ENCODE results near the gene ATG16L2.

The ATG16L2 gene

DNA sequence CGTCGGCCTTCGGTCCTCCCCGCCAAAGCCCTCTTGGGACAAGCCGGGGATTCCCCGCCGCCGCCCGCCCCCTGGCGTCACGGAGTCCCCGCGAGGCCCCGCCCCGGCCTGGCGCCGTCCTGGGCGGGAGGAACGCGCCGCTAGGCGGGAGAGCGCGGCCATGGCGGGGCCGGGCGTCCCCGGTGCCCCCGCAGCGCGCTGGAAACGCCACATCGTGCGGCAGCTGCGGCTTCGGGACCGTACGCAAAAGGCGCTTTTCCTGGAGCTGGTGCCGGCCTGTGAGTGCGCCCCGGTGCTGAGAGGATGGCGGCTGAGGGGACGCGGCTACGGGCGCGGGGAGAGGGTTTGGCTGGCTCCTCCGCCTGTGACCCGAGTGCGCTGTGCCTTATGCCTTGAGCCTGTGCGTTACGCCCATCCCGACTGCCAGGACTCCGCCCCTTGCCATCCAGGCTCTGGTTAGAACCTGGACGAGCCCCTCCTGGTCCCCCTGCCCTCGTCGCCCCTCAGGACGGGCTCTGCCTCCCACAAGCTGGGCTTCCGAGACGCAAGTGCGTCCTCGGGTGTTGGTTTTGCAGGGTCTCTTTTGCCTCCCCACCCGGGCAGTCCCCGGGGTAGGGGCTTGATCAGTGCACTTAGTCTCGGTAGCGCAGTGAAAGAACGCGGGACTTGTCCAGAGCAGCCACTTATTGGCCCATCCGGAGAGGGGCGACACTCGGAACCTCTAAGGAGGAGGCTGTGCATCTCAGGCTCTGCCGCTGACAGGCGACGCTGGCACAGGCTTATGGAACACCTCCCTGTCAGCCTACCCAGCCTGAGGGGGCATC, at the start of gene ATG16L2:
TSS of gene ATG16L2 (plus strand) at position 126 of the 824 bp plus-strand sequence. CDS start at position 161, 35 bp downstream.
- peak; percentile 86 for ATAC-seq
- TF ChIP-seq CSDC2 (CRISPR knock-in tag; IDR thresholded peaks at IDR 0.05) (no peak), ZNF70 (CRISPR knock-in tag; IDR thresholded peaks at IDR 0.05) (no peak), TCF4 (CRISPR knock-in tag; IDR thresholded peaks at IDR 0.05; ENCODE audit: borderline replicate concordance) (no peak), ZC3H10 (CRISPR knock-in tag; IDR thresholded peaks at IDR 0.05) (no peak), ZNF565 (CRISPR knock-in tag; conservative IDR thresholded peaks at IDR 0.05; ENCODE audit: low read depth) (no peak), ARNTL (CRISPR knock-in tag; IDR thresholded peaks at IDR 0.05; ENCODE audit: borderline replicate concordance, low read depth) (no peak), SNAI2 (CRISPR knock-in tag; IDR thresholded peaks at IDR 0.05) (no peak), ESRRG (CRISPR knock-in tag; IDR thresholded peaks at IDR 0.05) (no peak), BACH2 (CRISPR knock-in tag; IDR thresholded peaks at IDR 0.05; ENCODE audit: borderline replicate concordance) (no peak), GLIS3 (CRISPR knock-in tag; IDR thresholded peaks at IDR 0.05) (no peak), ZNF8 (CRISPR knock-in tag; IDR thresholded peaks at IDR 0.05) (no peak), RARB (CRISPR knock-in tag; IDR thresholded peaks at IDR 0.05) (no peak), ISL1 (CRISPR knock-in tag; IDR thresholded peaks at IDR 0.05) (no peak)
- TF ChIP-seq, protein P1, sequence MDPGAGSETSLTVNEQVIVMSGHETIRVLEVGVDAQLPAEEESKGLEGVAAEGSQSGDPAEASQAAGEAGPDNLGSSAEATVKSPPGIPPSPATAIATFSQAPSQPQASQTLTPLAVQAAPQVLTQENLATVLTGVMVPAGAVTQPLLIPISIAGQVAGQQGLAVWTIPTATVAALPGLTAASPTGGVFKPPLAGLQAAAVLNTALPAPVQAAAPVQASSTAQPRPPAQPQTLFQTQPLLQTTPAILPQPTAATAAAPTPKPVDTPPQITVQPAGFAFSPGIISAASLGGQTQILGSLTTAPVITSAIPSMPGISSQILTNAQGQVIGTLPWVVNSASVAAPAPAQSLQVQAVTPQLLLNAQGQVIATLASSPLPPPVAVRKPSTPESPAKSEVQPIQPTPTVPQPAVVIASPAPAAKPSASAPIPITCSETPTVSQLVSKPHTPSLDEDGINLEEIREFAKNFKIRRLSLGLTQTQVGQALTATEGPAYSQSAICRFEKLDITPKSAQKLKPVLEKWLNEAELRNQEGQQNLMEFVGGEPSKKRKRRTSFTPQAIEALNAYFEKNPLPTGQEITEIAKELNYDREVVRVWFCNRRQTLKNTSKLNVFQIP (CRISPR knock-in tag; IDR thresholded peaks at IDR 0.05; ENCODE audit: borderline replicate concordance, low read depth): no peak
- TF ChIP-seq, protein P2, sequence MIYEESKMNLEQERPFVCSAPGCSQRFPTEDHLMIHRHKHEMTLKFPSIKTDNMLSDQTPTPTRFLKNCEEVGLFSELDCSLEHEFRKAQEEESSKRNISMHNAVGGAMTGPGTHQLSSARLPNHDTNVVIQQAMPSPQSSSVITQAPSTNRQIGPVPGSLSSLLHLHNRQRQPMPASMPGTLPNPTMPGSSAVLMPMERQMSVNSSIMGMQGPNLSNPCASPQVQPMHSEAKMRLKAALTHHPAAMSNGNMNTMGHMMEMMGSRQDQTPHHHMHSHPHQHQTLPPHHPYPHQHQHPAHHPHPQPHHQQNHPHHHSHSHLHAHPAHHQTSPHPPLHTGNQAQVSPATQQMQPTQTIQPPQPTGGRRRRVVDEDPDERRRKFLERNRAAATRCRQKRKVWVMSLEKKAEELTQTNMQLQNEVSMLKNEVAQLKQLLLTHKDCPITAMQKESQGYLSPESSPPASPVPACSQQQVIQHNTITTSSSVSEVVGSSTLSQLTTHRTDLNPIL (CRISPR knock-in tag; IDR thresholded peaks at IDR 0.05; ENCODE audit: low read depth): no peak
- TF ChIP-seq, protein P3, sequence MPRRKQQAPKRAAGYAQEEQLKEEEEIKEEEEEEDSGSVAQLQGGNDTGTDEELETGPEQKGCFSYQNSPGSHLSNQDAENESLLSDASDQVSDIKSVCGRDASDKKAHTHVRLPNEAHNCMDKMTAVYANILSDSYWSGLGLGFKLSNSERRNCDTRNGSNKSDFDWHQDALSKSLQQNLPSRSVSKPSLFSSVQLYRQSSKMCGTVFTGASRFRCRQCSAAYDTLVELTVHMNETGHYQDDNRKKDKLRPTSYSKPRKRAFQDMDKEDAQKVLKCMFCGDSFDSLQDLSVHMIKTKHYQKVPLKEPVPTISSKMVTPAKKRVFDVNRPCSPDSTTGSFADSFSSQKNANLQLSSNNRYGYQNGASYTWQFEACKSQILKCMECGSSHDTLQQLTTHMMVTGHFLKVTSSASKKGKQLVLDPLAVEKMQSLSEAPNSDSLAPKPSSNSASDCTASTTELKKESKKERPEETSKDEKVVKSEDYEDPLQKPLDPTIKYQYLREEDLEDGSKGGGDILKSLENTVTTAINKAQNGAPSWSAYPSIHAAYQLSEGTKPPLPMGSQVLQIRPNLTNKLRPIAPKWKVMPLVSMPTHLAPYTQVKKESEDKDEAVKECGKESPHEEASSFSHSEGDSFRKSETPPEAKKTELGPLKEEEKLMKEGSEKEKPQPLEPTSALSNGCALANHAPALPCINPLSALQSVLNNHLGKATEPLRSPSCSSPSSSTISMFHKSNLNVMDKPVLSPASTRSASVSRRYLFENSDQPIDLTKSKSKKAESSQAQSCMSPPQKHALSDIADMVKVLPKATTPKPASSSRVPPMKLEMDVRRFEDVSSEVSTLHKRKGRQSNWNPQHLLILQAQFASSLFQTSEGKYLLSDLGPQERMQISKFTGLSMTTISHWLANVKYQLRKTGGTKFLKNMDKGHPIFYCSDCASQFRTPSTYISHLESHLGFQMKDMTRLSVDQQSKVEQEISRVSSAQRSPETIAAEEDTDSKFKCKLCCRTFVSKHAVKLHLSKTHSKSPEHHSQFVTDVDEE (CRISPR knock-in tag; IDR thresholded peaks at IDR 0.05): no peak
- TF ChIP-seq, protein P4, sequence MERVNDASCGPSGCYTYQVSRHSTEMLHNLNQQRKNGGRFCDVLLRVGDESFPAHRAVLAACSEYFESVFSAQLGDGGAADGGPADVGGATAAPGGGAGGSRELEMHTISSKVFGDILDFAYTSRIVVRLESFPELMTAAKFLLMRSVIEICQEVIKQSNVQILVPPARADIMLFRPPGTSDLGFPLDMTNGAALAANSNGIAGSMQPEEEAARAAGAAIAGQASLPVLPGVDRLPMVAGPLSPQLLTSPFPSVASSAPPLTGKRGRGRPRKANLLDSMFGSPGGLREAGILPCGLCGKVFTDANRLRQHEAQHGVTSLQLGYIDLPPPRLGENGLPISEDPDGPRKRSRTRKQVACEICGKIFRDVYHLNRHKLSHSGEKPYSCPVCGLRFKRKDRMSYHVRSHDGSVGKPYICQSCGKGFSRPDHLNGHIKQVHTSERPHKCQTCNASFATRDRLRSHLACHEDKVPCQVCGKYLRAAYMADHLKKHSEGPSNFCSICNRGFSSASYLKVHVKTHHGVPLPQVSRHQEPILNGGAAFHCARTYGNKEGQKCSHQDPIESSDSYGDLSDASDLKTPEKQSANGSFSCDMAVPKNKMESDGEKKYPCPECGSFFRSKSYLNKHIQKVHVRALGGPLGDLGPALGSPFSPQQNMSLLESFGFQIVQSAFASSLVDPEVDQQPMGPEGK (CRISPR knock-in tag; IDR thresholded peaks at IDR 0.05; ENCODE audit: borderline replicate concordance): no peak

DNA sequence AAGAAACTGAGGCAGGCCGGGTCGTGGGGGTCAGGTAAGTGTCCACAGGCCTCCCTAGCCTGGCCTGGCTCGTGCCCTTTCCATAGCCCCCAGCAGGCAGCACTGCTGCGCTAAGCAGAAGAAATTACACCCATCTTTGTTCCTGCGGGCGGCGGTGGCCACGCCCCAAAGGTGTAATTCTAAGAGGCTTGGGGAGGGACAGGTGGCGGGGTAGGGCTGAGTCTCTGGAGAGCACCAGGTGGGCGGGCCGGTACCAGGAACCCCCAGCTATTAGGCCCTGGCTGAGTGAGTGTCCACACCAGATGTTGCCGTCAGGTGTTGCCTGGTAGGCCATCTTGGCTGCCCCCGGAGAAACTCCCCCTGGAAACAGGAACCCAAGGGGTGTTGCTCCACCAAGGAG, 49.7 kb upstream of the ATG16L2 start:
- ATAC-seq: no peak
- TF ChIP-seq BACH2 (CRISPR knock-in tag; IDR thresholded peaks at IDR 0.05; ENCODE audit: borderline replicate concordance) (no peak), TCF4 (CRISPR knock-in tag; IDR thresholded peaks at IDR 0.05; ENCODE audit: borderline replicate concordance) (no peak), ZC3H10 (CRISPR knock-in tag; IDR thresholded peaks at IDR 0.05) (no peak), RARB (CRISPR knock-in tag; IDR thresholded peaks at IDR 0.05) (no peak), OSR1 (CRISPR knock-in tag; IDR thresholded peaks at IDR 0.05) (no peak), CSDC2 (CRISPR knock-in tag; IDR thresholded peaks at IDR 0.05) (no peak), PPARA (CRISPR knock-in tag; IDR thresholded peaks at IDR 0.05; ENCODE audit: borderline replicate concordance) (no peak), ZNF70 (CRISPR knock-in tag; IDR thresholded peaks at IDR 0.05) (no peak), TOX (CRISPR knock-in tag; IDR thresholded peaks at IDR 0.05; ENCODE audit: borderline replicate concordance) (no peak), ZNF565 (CRISPR knock-in tag; conservative IDR thresholded peaks at IDR 0.05; ENCODE audit: low read depth) (no peak), ISL1 (CRISPR knock-in tag; IDR thresholded peaks at IDR 0.05) (no peak), ARNTL (CRISPR knock-in tag; IDR thresholded peaks at IDR 0.05; ENCODE audit: borderline replicate concordance, low read depth) (no peak), ZFP30 (CRISPR knock-in tag; IDR thresholded peaks at IDR 0.05) (no peak), SNAI2 (CRISPR knock-in tag; IDR thresholded peaks at IDR 0.05) (no peak)
- TF ChIP-seq, protein P3 (CRISPR knock-in tag; IDR thresholded peaks at IDR 0.05): no peak
- TF ChIP-seq, protein P5, sequence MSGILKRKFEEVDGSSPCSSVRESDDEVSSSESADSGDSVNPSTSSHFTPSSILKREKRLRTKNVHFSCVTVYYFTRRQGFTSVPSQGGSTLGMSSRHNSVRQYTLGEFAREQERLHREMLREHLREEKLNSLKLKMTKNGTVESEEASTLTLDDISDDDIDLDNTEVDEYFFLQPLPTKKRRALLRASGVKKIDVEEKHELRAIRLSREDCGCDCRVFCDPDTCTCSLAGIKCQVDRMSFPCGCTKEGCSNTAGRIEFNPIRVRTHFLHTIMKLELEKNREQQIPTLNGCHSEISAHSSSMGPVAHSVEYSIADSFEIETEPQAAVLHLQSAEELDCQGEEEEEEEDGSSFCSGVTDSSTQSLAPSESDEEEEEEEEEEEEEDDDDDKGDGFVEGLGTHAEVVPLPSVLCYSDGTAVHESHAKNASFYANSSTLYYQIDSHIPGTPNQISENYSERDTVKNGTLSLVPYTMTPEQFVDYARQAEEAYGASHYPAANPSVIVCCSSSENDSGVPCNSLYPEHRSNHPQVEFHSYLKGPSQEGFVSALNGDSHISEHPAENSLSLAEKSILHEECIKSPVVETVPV (CRISPR knock-in tag; IDR thresholded peaks at IDR 0.05): no peak
- TF ChIP-seq, protein P4 (CRISPR knock-in tag; IDR thresholded peaks at IDR 0.05; ENCODE audit: borderline replicate concordance): no peak
